Keratinocyte (primary cell): ENCODE measurements around the gene TIMMDC1.

Source experiments
- CTCF ChIP-seq, 3 experiments: IDR thresholded peaks in 1 of 3; conservative IDR thresholded peaks in 1 of 3; optimal IDR thresholded peaks in 1 of 3; 2 replicates in 2 of 3; 3 replicates in 1 of 3; pipeline versions ENCODE3 to v1.5.1; 2011; ENCODE audit warnings: low read length in 3 of 3, mild to moderate bottlenecking in 3 of 3, moderate library complexity in 2 of 3, control low read depth in 1 of 3, inconsistent platforms in 1 of 3; ENCODE audit not compliant: insufficient read depth in 2 of 3; ENCODE audit errors: extremely low read depth in 1 of 3
- EZH2 ChIP-seq: IDR thresholded peaks from one replicate; pipeline ENCODE4 v1.6.1; 2012; ENCODE audit warnings: inconsistent platforms, mild to moderate bottlenecking, low read length, moderate library complexity

DNA sequence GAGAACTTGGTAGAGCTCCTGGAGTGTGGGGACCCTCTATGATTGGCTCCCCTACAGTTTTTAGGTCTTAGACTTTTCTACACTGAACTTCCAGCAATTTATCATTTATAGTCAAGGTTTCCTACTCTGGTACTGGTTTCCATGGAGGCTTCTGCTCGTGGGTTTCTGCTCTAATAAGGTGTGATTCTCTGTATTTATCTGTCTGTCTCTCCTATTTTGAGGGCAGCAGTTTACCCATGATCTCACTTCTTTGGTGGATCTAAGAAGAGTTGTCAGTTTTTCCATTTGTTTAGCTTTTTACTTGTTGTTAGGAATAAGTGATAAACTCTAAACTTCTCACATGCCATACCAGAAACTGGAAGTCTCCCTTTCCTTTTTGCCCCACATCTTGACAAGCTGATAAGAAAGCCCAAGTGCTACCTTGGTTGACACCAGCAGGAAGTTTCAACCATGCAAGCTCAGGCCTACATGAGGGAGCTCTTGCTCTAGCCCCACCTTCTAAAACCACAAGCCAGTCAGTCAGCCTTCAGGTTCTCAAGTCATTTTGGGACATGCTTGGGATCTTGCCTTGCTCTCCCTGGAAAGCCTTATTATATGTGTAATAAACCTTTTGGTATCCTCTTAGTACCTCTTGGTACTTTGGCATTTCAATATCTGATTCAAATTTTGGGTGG, 10.0 kb downstream of the TIMMDC1 start:
- TF ChIP-seq CTCF (optimal IDR thresholded peaks at IDR 0.05 in 1 of 3, IDR thresholded peaks at IDR 0.05 in 1 of 3, conservative IDR thresholded peaks at IDR 0.05 in 1 of 3; ENCODE audit: extremely low read depth in 1 of 3, insufficient read depth in 2 of 3, low read length in 3 of 3) (no peak), EZH2 (no peak)
